Activated T-cell treated with anti-CD3 and anti-CD28 coated beads, Interleukin-2, amount 50 U/mL, for 1 hour (primary cell): ENCODE data around the gene MAGEB3.

Experiments
- DNase-seq: peaks from one replicate; pipeline ENCODE4 v3.0.0-alpha.2; 2020

The MAGEB3 gene

GRCh38 chrX:30282527-30282926, 52.1 kb downstream of the MAGEB3 start:
- DNase-seq: no peak

- no peak for DNase-seq
These were observed 53.2 kb downstream of the MAGEB3 start for GRCh38 chrX:30283456-30284200.
